ENCODE data around the gene BRINP3. TPM values are rescaled to one million over a fixed set of nuclear protein-coding genes. Genes with fewer than 3 reads are reported as not detected.

The BRINP3 gene
- total RNA-seq, 1 experiment from 2014 or later: not detected

- H2AFZ ChIP-seq (ENCODE audit: low read length): no peak overlapping the region
- H3K56ac ChIP-seq (ENCODE audit: insufficient read length, low read depth, low read length): no peak overlapping the region
- no peak overlapping the region for H3K23ac ChIP-seq (ENCODE audit: insufficient read length, low read depth, low read length)
- no peak for TF ChIP-seq CTCF (conservative IDR thresholded peaks at IDR 0.05)
- no peak overlapping the region for H3T11ph ChIP-seq (ENCODE audit: low read length)
- H3K4me1 Mint-ChIP-seq: no peaks in the 10 kb centered on the region
- H3K27me3 Mint-ChIP-seq (ENCODE audit: low read depth): no peaks in the 10 kb centered on the region
- no peaks in the 10 kb centered on the region for H3K23me2 ChIP-seq (ENCODE audit: insufficient read length, low read depth, low read length, poor library complexity, severe bottlenecking)
- no peak overlapping the region for H2AK5ac ChIP-seq (ENCODE audit: insufficient read length, low read length)
- no peak overlapping the region for H4K91ac ChIP-seq (ENCODE audit: insufficient read length, low read depth, low read length)
- H4K20me1 ChIP-seq (ENCODE audit: control insufficient read depth, insufficient read depth, insufficient read length): no peaks in the 10 kb centered on the region
- H3K9ac ChIP-seq (ENCODE audit: extremely low read depth, insufficient read length, low read length): no peak overlapping the region
- H3K27ac Mint-ChIP-seq: no peak overlapping the region
- H3K4ac ChIP-seq (ENCODE audit: low read depth, low read length): no peak overlapping the region
- H3K14ac ChIP-seq (ENCODE audit: insufficient read depth, low read length): no peak overlapping the region
- H3K9me3 Mint-ChIP-seq: no peaks in the 10 kb centered on the region
- no peak overlapping the region for H4K5ac ChIP-seq (ENCODE audit: insufficient read length, low read depth, low read length)
- H2BK12ac ChIP-seq (ENCODE audit: insufficient read length, low read depth, low read length): no peak overlapping the region
- no peak overlapping the region for H3K4me3 Mint-ChIP-seq
- no peaks in the 10 kb centered on the region for H3K79me2 ChIP-seq (ENCODE audit: insufficient read depth, low read length)
- no peaks in the 10 kb centered on the region for H3K4me1 ChIP-seq (ENCODE audit: insufficient read depth, low read length)
- no peak overlapping the region for H2BK15ac ChIP-seq (ENCODE audit: low read depth, low read length)
- DNase-seq: no peak
- H3K79me1 ChIP-seq (ENCODE audit: insufficient read depth, low read depth, low read length, poor library complexity, severe bottlenecking): no peaks in the 10 kb centered on the region
- H3K18ac ChIP-seq (ENCODE audit: insufficient read length, low read depth, low read length): no peak overlapping the region
- no peak overlapping the region for H2BK20ac ChIP-seq (ENCODE audit: low read depth, low read length, poor library complexity, severe bottlenecking)
- H2BK5ac ChIP-seq (ENCODE audit: insufficient read length, low read length): no peak overlapping the region
- H3K4me2 ChIP-seq (ENCODE audit: insufficient read depth, insufficient read length, low read length): no peak overlapping the region
- H3K36me3 Mint-ChIP-seq (ENCODE audit: insufficient read depth in 1 of 3, low read depth in 3 of 3): no peaks in the 10 kb centered on the region
- no peak overlapping the region for H3K27ac ChIP-seq (ENCODE audit: insufficient read length, low read depth, low read length)
- no peaks in the 10 kb centered on the region for H3K9me3 ChIP-seq (ENCODE audit: control insufficient read depth, low read depth, low read length)
- no peak overlapping the region for H2BK120ac ChIP-seq (ENCODE audit: low read depth, low read length, poor library complexity, severe bottlenecking)
- no peaks in the 10 kb centered on the region for H3K27me3 ChIP-seq (ENCODE audit: insufficient read depth, low read length)
- no peak overlapping the region for H4K8ac ChIP-seq (replicated peaks; ENCODE audit: insufficient read length, low read depth, low read length)
These were observed 149.3 kb downstream of the BRINP3 start for GRCh38 chr1:190328361-190328760.
